Fibroblast of lung (primary cell): ENCODE results near the gene ANKS1A. TPM values are rescaled to one million over a fixed set of nuclear protein-coding genes. Genes with fewer than 3 reads are reported as not detected.
"Not testable (repeated sequence)": the region's sequence is repeated elsewhere in the genome, so short reads cannot be mapped to it uniquely, and the experiment has no call there.

ENCODE experiments used
- DNase-seq, 2 donors: peaks; one replicate each; pipeline versions ENCODE4 v3.0.0 to v3.0.0-alpha.2; 2010; ENCODE audit warnings: low read depth in 2 of 2
- H2AFZ ChIP-seq: 2 replicates; pipeline ENCODE4 v1.5.1; 2012; ENCODE audit warnings: low read length, control low read depth, inconsistent platforms
- H3K27ac ChIP-seq: 2 replicates; pipeline ENCODE4 v1.5.1; 2011; ENCODE audit warnings: low read length, control low read depth; ENCODE audit not compliant: insufficient read depth
- H3K27me3 ChIP-seq: 2 replicates; pipeline ENCODE4 v1.5.1; 2011; ENCODE audit warnings: mild to moderate bottlenecking, low read length; ENCODE audit not compliant: control insufficient read depth, insufficient read depth
- H3K36me3 ChIP-seq: 2 replicates; pipeline ENCODE4 v1.5.1; 2011; ENCODE audit warnings: low read length; ENCODE audit not compliant: control insufficient read depth, insufficient read depth
- H3K4me1 ChIP-seq: 2 replicates; pipeline ENCODE4 v1.5.1; 2011; ENCODE audit warnings: low read length; ENCODE audit not compliant: control insufficient read depth, insufficient read depth; ENCODE audit errors: extremely low read depth
- H3K4me2 ChIP-seq: 2 replicates; pipeline ENCODE4 v1.5.1; 2011; ENCODE audit warnings: low read length, control low read depth; ENCODE audit not compliant: insufficient read depth; ENCODE audit errors: extremely low read depth
- H3K4me3 ChIP-seq, 4 experiments: fragments of 200-600 bp in 1 of 4; sonication (generic) in 1 of 4; replicated peaks in 1 of 4; 2 replicates each; pipeline ENCODE4 v1.5.1; 2011 to 2016; ENCODE audit warnings: low read length in 4 of 4, low read depth in 3 of 4, mild to moderate bottlenecking in 3 of 4, control low read depth in 2 of 4, inconsistent platforms in 1 of 4, mixed read lengths in 1 of 4; ENCODE audit not compliant: insufficient read depth in 1 of 4; ENCODE audit errors: control extremely low read depth in 1 of 4
- H3K79me2 ChIP-seq: 2 replicates; pipeline ENCODE4 v1.5.1; 2012; ENCODE audit warnings: mild to moderate bottlenecking, low read length, inconsistent platforms; ENCODE audit not compliant: control insufficient read depth, insufficient read depth
- H3K9ac ChIP-seq: 2 replicates; pipeline ENCODE4 v1.5.1; 2011; ENCODE audit warnings: mild to moderate bottlenecking, low read length, control low read depth; ENCODE audit not compliant: insufficient read depth
- H3K9me3 ChIP-seq: 2 replicates; pipeline ENCODE4 v1.5.1; 2012; ENCODE audit warnings: low read depth, low read length; ENCODE audit not compliant: control insufficient read depth, insufficient read depth
- H4K20me1 ChIP-seq: 2 replicates; pipeline ENCODE4 v1.5.1; 2011; ENCODE audit warnings: low read length; ENCODE audit not compliant: control insufficient read depth, insufficient read depth; ENCODE audit errors: extremely low read depth
- EZH2 ChIP-seq: IDR thresholded peaks from 2 replicates; pipeline ENCODE4 v1.5.1; 2012; ENCODE audit warnings: low read length, control low read depth, mild to moderate bottlenecking; ENCODE audit errors: missing control alignments
- polyA plus RNA-seq, 2 donors: library from polyadenylated mRNA; depleted of rRNA in 1 of 2; stranded (reverse) in 1 of 2; unstranded in 1 of 2; fragments of >200 nt; gene quantifications; 2 replicates each; pipeline ENCODE4 v1.2.1, GENCODE V29; 2011 to 2012; ENCODE audit warnings: missing spikeins in 1 of 2
- total RNA-seq: library from RNA; depleted of rRNA; stranded (reverse); fragments of >200 nt; gene quantifications from 2 replicates; pipeline ENCODE4 v1.2.1, GENCODE V29; 2014
- TF ChIP-seq, protein P1 (sequence below), 2 donors: IDR thresholded peaks in 1 of 2; conservative IDR thresholded peaks in 1 of 2; 1 replicate in 1 of 2; 2 replicates in 1 of 2; pipeline ENCODE4 v1.5.1; 2011 to 2012; ENCODE audit warnings: low read length in 2 of 2, control low read depth in 1 of 2, inconsistent platforms in 1 of 2, low read depth in 1 of 2, mild to moderate bottlenecking in 1 of 2

The ANKS1A gene
- total and polyA plus RNA-seq, 2 donors (not counting 1 experiment from before 2014, with no cell fraction given), result 3.6 to 7.8 TPM

DNA sequence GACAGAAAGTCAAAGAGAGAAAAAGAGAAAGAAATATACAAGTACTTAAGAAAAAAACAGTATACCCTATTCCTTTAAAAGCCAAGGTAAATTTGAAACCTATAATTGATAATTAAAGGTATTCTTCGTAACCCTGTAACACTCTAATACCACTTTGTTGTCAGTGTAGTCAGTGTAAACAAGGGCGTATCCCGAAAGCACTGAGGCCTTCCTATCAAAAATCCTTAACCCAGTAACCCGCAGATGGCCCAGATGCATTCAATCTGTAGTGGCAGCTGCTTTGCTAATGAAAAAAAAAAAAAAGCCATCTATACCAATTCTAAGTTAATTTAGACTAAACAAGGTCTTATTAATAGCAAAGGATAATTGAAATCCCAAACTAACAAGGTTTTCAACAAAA lies 110.9 kb downstream of the ANKS1A start:
- H3K27ac ChIP-seq, H3K9me3 ChIP-seq, H3K79me2 ChIP-seq, H3K27me3 ChIP-seq, H3K4me1 ChIP-seq, H3K9ac ChIP-seq, H3K4me3 ChIP-seq, H4K20me1 ChIP-seq, H3K36me3 ChIP-seq, H2AFZ ChIP-seq, DNase-seq, H3K4me2 ChIP-seq: not testable (repeated sequence)

DNA sequence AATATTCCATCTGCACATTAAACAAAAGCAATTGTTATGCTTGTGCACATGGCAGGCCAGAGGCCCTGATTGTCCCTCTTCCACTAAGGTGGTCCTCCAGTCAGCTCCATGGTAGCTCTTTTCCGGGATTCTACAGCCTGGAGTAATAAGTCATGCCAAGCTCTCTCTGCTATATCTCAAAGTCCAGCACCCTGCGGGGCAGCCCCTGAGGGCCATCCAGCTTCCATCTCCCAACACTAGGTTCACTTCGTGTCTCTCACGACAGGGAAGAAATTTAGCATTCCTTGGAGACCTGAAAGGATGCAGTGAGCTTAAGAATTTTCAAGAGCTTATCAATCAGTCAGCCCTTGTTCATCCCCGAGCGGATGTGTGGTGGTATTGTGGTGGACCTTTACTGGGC lies 112.3 kb downstream of the ANKS1A start:
- H3K27ac ChIP-seq, H3K27me3 ChIP-seq, H3K79me2 ChIP-seq, H3K4me1 ChIP-seq, DNase-seq, H2AFZ ChIP-seq, H3K4me2 ChIP-seq, H3K4me3 ChIP-seq, H3K9me3 ChIP-seq, H4K20me1 ChIP-seq, H3K9ac ChIP-seq, H3K36me3 ChIP-seq: not testable (repeated sequence)

DNA sequence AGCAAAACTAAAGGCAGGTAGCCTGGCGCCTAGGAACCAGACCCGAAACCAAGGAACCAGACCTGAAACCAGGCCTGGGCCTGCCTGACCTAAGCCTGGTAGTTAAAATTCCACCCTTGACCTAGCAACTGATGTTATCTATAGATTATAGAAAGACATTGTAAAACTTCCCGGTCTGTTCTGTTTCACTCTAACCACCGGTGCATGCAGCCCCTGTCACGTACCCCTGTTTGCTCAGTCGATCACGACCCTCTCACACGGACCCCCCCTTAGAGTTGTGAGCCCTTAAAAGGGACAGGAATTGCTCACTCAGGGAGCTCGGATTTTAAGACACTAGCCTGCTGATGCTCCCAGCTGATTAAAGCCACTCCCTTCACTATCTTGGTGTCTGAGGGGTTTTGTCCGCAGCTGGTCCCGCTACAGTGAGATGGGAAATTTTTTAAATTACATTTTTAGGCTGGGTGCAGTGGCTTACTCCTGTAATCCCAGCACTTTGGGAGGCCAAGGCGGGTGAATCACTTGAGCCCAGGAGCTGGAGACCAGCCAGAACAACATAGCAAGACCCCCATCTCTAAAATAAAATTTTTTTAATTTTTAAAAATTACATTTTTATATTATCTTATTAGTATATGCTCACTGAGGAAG lies 115.0 kb downstream of the ANKS1A start:
- not testable (repeated sequence) for H3K4me2 ChIP-seq, H3K36me3 ChIP-seq, H3K27me3 ChIP-seq, H3K9me3 ChIP-seq, H3K27ac ChIP-seq, H3K4me3 ChIP-seq, H2AFZ ChIP-seq, H3K79me2 ChIP-seq, H3K4me1 ChIP-seq, DNase-seq, H3K9ac ChIP-seq, H4K20me1 ChIP-seq

DNA sequence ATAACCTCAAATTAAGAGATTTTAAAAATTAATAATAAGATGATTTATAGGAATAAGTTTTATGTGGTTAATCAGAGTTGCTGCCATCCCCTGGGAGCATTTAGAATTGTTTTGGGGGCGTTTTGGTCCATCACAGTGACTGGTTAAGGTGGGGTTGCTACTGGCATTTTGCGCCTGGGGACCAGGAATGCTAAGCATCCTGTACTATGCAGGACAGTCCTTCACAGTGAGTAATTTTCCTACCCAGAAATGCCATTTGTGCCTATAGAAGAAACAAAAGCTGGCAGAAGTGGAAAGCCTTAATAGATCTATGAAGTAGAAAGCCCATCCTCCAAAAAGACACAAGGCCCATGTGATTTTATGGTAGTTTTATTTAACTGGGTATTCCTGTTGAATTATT lies 118.0 kb downstream of the ANKS1A start:
- Histone ChIP-seq H3K9ac (no peak overlapping the region), H3K4me1 (no peaks in the 10 kb centered on the region), H3K27me3 (no peaks in the 10 kb centered on the region), H3K79me2 (no peaks in the 10 kb centered on the region), H3K27ac (no peak overlapping the region), H3K36me3 (no peaks in the 10 kb centered on the region), H4K20me1 (no peaks in the 10 kb centered on the region), H3K4me2 (no peak overlapping the region), H3K4me3 (no peak overlapping the region), H3K9me3 (no peaks in the 10 kb centered on the region), H2AFZ (no peak overlapping the region)
- no peak for DNase-seq
- TF ChIP-seq EZH2, result no peak
- TF ChIP-seq, protein P1, sequence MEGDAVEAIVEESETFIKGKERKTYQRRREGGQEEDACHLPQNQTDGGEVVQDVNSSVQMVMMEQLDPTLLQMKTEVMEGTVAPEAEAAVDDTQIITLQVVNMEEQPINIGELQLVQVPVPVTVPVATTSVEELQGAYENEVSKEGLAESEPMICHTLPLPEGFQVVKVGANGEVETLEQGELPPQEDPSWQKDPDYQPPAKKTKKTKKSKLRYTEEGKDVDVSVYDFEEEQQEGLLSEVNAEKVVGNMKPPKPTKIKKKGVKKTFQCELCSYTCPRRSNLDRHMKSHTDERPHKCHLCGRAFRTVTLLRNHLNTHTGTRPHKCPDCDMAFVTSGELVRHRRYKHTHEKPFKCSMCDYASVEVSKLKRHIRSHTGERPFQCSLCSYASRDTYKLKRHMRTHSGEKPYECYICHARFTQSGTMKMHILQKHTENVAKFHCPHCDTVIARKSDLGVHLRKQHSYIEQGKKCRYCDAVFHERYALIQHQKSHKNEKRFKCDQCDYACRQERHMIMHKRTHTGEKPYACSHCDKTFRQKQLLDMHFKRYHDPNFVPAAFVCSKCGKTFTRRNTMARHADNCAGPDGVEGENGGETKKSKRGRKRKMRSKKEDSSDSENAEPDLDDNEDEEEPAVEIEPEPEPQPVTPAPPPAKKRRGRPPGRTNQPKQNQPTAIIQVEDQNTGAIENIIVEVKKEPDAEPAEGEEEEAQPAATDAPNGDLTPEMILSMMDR (conservative IDR thresholded peaks at IDR 0.05 in 1 of 2, IDR thresholded peaks at IDR 0.05 in 1 of 2; ENCODE audit: low read depth in 1 of 2, low read length in 2 of 2), result no peak
